Psoas muscle (tissue), 8 donors: ENCODE results near the gene RAI2. TPM values are rescaled to one million over a fixed set of nuclear protein-coding genes. Genes with fewer than 3 reads are reported as not detected.

Source experiments
- ATAC-seq, 4 donors: fragments of 200-7000 bp; cut with Tn5 transposase; one replicate each; pipeline ENCODE4 v1.9.1; 2020; ENCODE audit warnings: moderate library complexity in 3 of 4, mild to moderate bottlenecking in 2 of 4
- DNase-seq, 2 donors: peaks; one replicate each; pipeline ENCODE4 v3.0.0-alpha.2; 2020
- H3K27ac ChIP-seq: fragments of 200-600 bp; one replicate; pipeline ENCODE4 v1.8.0; 2022
- H3K27me3 ChIP-seq, 3 donors: fragments of 200-600 bp in 1 of 3; one replicate each; pipeline versions ENCODE4 v1.6.1 to v1.8.0; 2013 to 2022; ENCODE audit warnings: low read length in 2 of 3, mild to moderate bottlenecking in 2 of 3, moderate library complexity in 1 of 3; ENCODE audit not compliant: insufficient read depth in 3 of 3
- H3K36me3 ChIP-seq, 2 donors: fragments of 200-600 bp in 1 of 2; one replicate each; pipeline versions ENCODE4 v1.6.1 to v1.8.0; 2013 to 2022; ENCODE audit warnings: low read depth in 1 of 2, mild to moderate bottlenecking in 1 of 2, moderate library complexity in 1 of 2; ENCODE audit not compliant: insufficient read depth in 1 of 2
- H3K4me1 ChIP-seq: fragments of 200-600 bp; one replicate; pipeline ENCODE4 v1.8.0; 2022
- H3K4me3 ChIP-seq: fragments of 200-600 bp; one replicate; pipeline ENCODE4 v1.8.0; 2022; ENCODE audit warnings: mild to moderate bottlenecking
- H3K9me3 ChIP-seq: fragments of 200-600 bp; one replicate; pipeline ENCODE4 v1.8.0; 2022
- WGBS, 3 donors: extraction: QIAGEN DNeasy Blood & Tissue Kit; methylation state at CpG; one replicate each; pipeline versions ENCODE4 v1.1.6 to v1.1.7; 2013; 5-methylcytosine and 5-hydroxymethylcytosine counted together
- intact Hi-C, 2 donors: fragments of 100-400 bp; cut with DNase I; formaldehyde crosslinking; loops; one replicate each; pipeline versions ENCODE4 v1.11.0 to v1.14.2; 2022
- polyA plus RNA-seq, 3 donors: library from polyadenylated mRNA; stranded (reverse); fragments of 200-250 nt; gene quantifications; one replicate each; pipeline ENCODE4 v1.2.3, GENCODE V29; 2013
- total RNA-seq, 4 donors: library from RNA; stranded (reverse); fragmentation: NEBNext Ultra II Directional in 2 of 4; extraction: Animal tissue kit (Norgen Biotek cat#: 25700) in 2 of 4; gene quantifications; one replicate each; pipeline versions ENCODE4 v1.2.1 to v1.2.4, GENCODE V29; 2021 to 2023
- TF ChIP-seq, protein P1 (sequence below): fragments of 200-600 bp; IDR thresholded peaks from one replicate; pipeline ENCODE4 v1.8.0; 2022; ENCODE audit warnings: antibody characterized with exemption
- donor health status: healthy with polysubstance abuse.
- donor health status: DM: no; HTN: no; CAD: no; lungs with moderate emphysema.
- donor health status: Bipolar disorder and iron deficiency.
- donor health status: healthy.
- donor health status: DM: yes; HTN: yes; CAD: no.
- donor health status: DM: no; HTN: no; CAD: no.
- donor health status: DM: no; HTN: no; CAD: no.
- donor health status: DM: yes; HTN: yes; CAD: no.

RAI2 gene
- total and polyA plus RNA-seq, 7 donors: 3.2 to 6.3 (median 4.2) TPM

GRCh38 chrX:17876135-17876534 is 15.0 kb upstream of the RAI2 start:
- no peaks in the 10 kb centered on the region for H3K4me1 ChIP-seq
- intact Hi-C loops: no loop called here
- no peak for ATAC-seq
- TF ChIP-seq, protein P1, sequence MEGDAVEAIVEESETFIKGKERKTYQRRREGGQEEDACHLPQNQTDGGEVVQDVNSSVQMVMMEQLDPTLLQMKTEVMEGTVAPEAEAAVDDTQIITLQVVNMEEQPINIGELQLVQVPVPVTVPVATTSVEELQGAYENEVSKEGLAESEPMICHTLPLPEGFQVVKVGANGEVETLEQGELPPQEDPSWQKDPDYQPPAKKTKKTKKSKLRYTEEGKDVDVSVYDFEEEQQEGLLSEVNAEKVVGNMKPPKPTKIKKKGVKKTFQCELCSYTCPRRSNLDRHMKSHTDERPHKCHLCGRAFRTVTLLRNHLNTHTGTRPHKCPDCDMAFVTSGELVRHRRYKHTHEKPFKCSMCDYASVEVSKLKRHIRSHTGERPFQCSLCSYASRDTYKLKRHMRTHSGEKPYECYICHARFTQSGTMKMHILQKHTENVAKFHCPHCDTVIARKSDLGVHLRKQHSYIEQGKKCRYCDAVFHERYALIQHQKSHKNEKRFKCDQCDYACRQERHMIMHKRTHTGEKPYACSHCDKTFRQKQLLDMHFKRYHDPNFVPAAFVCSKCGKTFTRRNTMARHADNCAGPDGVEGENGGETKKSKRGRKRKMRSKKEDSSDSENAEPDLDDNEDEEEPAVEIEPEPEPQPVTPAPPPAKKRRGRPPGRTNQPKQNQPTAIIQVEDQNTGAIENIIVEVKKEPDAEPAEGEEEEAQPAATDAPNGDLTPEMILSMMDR: no peak
- peaks cover 0 to 24% (median 0%) of the 10 kb centered on the region in 3 donors for H3K27me3 ChIP-seq
- no peak for DNase-seq
- no peak overlapping the region for H3K27ac ChIP-seq
- peaks cover 9% of the 10 kb centered on the region for H3K9me3 ChIP-seq
- H3K36me3 ChIP-seq: no peaks in the 10 kb centered on the region
- H3K4me3 ChIP-seq: no peak overlapping the region

DNA sequence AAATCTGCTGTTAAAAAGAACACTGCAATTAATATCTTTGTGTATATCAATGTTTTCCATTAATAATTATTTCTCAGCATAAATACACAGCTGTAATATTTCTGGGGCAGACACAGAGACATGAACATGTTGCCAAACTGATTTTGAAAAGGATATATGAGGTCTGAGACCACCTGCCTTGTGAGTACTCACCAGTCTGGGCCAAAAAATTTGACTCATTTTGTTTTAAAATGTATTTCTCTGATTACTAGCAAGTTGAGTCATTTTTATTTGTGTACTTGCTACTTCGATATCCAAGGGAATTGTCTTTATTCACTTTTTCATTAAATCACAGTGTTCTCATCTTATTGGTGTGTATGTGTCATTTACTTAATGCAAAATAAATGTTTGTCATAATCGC is 8.5 kb upstream of the RAI2 start:
- Histone ChIP-seq H3K27me3 (peaks cover 0 to 10% (median 0%) of the 10 kb centered on the region in 3 donors), H3K4me1 (no peaks in the 10 kb centered on the region), H3K9me3 (peaks cover 5% of the 10 kb centered on the region), H3K4me3 (no peak overlapping the region), H3K36me3 (no peaks in the 10 kb centered on the region), H3K27ac (no peak overlapping the region)
- WGBS, 3 donors: 79 to 88% (median 81%) methylated on average over 2 of the region's 2 CpGs
- no peak for DNase-seq
- TF ChIP-seq, protein P1: no peak
- ATAC-seq: no peak
- intact Hi-C loops: no loop called here

GRCh38 chrX:17861489-17862011 is 452 bp upstream of the RAI2 start:
- intact Hi-C loops: no loop called here
- H3K27ac ChIP-seq: no peak overlapping the region
- peak overlapping the region; percentile 57 for H3K4me3 ChIP-seq
- WGBS, 3 donors: 6 to 27% (median 8%) methylated on average over 13 to 15 of the region's 15 CpGs
- TF ChIP-seq, protein P1: no peak
- no peaks in the 10 kb centered on the region for H3K9me3 ChIP-seq
- DNase-seq (peak in 1 of 2 donors; percentile 52), ATAC-seq (peak in 1 of 4 donors; percentile 15)
- no peaks in the 10 kb centered on the region for H3K36me3 ChIP-seq
- H3K4me1 ChIP-seq: no peaks in the 10 kb centered on the region
- peaks cover 0 to 34% (median 0%) of the 10 kb centered on the region in 3 donors for H3K27me3 ChIP-seq

DNA sequence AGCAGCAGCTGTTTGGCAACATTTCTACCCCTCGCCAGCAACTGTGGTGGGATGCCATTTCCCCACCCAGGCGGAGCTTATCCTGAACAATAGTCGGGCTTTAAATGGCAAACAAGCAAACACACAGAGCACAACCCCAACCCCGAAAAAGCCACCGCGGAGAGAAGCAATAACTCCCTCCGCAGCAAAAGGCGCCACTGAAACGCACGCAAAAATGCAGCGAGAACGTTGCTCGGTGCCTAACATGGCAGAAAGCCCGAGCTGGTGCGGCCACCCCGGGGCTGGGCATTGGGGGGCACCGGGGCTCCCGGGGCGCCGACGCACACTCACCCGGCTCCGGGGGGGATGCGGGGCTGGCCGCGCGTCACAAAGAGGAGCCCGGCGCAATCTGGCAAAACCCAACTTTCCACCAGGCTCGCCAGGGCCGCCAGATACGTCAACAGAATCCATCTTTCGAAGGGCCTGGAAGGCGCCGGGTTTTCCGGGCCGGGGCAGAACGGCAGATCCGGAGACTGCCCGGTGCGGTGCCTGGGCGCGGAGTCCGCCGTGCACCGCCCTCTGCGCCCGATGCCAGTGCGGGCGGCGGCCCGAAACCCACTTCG is 818 bp downstream of the RAI2 start:
- 1 to 27% (median 1%) methylated on average over 27 to 53 of the region's 53 CpGs for WGBS, 3 donors
- intact Hi-C loops: no loop called here

More for the DNA sequence above, 818 bp downstream of the RAI2 start:
- TF ChIP-seq, protein P1: no peak
- DNase-seq: peak in 1 of 2 donors; percentile 16
- H3K27ac ChIP-seq: peak overlapping the region; percentile 16
- peak in 1 of 4 donors; percentile 45 for ATAC-seq
- H3K27me3 ChIP-seq: peaks cover 0 to 31% (median 0%) of the 10 kb centered on the region in 3 donors
- H3K4me3 ChIP-seq: peak overlapping the region; percentile 65
- H3K4me1 ChIP-seq: no peaks in the 10 kb centered on the region
- H3K36me3 ChIP-seq: no peaks in the 10 kb centered on the region
- no peaks in the 10 kb centered on the region for H3K9me3 ChIP-seq
